Measurements from ENCODE around the gene PXYLP1.

DNA sequence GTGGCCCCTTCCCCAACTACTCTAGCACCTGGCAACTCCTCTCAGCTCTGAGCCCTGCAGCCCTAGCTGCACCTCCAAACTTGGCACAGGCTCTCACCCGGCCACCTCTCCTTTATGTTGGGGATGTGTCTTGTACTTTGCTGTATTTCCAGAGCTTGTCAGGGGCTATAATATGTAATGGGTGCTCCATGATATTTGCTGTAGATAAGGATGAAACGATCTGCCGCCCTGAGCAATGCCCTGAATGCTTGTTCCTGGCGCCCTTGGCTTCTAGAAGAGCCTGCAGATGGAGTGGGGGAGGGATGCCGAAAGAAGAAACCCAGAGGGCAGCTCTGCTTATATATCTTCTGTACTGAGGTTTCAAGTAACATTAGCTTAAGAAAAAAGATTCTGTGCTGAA is 100.8 kb downstream of the PXYLP1 start:
- TF ChIP-seq, protein P1, sequence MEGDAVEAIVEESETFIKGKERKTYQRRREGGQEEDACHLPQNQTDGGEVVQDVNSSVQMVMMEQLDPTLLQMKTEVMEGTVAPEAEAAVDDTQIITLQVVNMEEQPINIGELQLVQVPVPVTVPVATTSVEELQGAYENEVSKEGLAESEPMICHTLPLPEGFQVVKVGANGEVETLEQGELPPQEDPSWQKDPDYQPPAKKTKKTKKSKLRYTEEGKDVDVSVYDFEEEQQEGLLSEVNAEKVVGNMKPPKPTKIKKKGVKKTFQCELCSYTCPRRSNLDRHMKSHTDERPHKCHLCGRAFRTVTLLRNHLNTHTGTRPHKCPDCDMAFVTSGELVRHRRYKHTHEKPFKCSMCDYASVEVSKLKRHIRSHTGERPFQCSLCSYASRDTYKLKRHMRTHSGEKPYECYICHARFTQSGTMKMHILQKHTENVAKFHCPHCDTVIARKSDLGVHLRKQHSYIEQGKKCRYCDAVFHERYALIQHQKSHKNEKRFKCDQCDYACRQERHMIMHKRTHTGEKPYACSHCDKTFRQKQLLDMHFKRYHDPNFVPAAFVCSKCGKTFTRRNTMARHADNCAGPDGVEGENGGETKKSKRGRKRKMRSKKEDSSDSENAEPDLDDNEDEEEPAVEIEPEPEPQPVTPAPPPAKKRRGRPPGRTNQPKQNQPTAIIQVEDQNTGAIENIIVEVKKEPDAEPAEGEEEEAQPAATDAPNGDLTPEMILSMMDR (conservative IDR thresholded peaks at IDR 0.05; ENCODE audit: low read length) = no peak
- TF ChIP-seq EZH2phosphoT487 (IDR thresholded peaks at IDR 0.05; ENCODE audit: borderline replicate concordance) = no peak

All from Loucy (cell line).